Thyroid gland (tissue), 4 donors: Measurements from ENCODE around the gene TRAPPC4.

Source experiments
- CTCF ChIP-seq, 6 experiments: fragments of 200-600 bp in 3 of 6; fragments of 450-650 bp in 3 of 6; sonication (generic) in 3 of 6; IDR thresholded peaks; one replicate each; pipeline ENCODE4 v1.5.1; 2016 to 2019; ENCODE audit warnings: antibody characterized with exemption in 6 of 6, mild to moderate bottlenecking in 2 of 6, inconsistent platforms in 1 of 6, moderate library complexity in 1 of 6
- POLR2A ChIP-seq, 2 donors: fragments of 450-650 bp; IDR thresholded peaks; one replicate each; pipeline ENCODE4 v1.6.1; 2017; ENCODE audit warnings: antibody characterized with exemption in 2 of 2, mild to moderate bottlenecking in 2 of 2, moderate library complexity in 1 of 2

- TF ChIP-seq POLR2A (IDR thresholded peaks at IDR 0.05) = no peak
- TF ChIP-seq CTCF (IDR thresholded peaks at IDR 0.05) = no peak
These were observed 6.5 kb downstream of the TRAPPC4 start for GRCh38 chr11:119025099-119025473.
